Measurements from ENCODE around the gene SRMS. TPM values are rescaled to one million over a fixed set of nuclear protein-coding genes. Genes with fewer than 3 reads are reported as not detected.

SRMS gene
- total RNA-seq, 4 donors from 2014 or later, result not detected

GRCh38 chr20:63500151-63500901 is 47.2 kb downstream of the SRMS start:
- no peak overlapping the region for H3K4me3 ChIP-seq
- H3K27ac ChIP-seq, result no peak overlapping the region
- no peak for TF ChIP-seq POLR2A (IDR thresholded peaks at IDR 0.05)
- no peak for TF ChIP-seq EP300 (IDR thresholded peaks at IDR 0.05)
- no peak for TF ChIP-seq CTCF (IDR thresholded peaks at IDR 0.05)
- no peaks in the 10 kb centered on the region for H3K36me3 ChIP-seq
- peaks cover 0 to 19% (median 0%) of the 10 kb centered on the region in 4 donors for H3K9me3 ChIP-seq
- peaks cover 0 to 25% (median 7%) of the 10 kb centered on the region in 4 donors for H3K4me1 ChIP-seq
- peaks cover 0 to 86% of the 10 kb centered on the region in 2 donors for H3K27me3 ChIP-seq
- no peak for DNase-seq (ENCODE audit: low spot score in 2 of 2)
- 79 to 80% methylated on average over 20 to 24 of the region's 24 CpGs for WGBS, 2 donors

GRCh38 chr20:63499338-63499969 is 48.1 kb downstream of the SRMS start:
- H3K27me3 ChIP-seq, result peaks cover 0 to 94% of the 10 kb centered on the region in 2 donors

GRCh38 chr20:63498960-63499337 is 48.6 kb downstream of the SRMS start, which contains the start of gene EEF1A2:
TSS of gene EEF1A2 (minus strand) at chr20:63499083. CDS start at chr20:63497763, 1,320 bp downstream.
- Histone ChIP-seq H3K4me3 (peak within 1 kb of the TSS in 3 of 4 donors; percentile 4 to 46 (median 37)), H3K36me3 (no peaks in the 10 kb centered on the region), H3K27me3 (peaks cover 0 to 90% of the 10 kb centered on the region in 2 donors), H3K9me3 (peaks cover 0 to 5% (median 0%) of the 10 kb centered on the region in 4 donors), H3K27ac (no peak within 1 kb of the TSS), H3K4me1 (peaks cover 0 to 25% (median 7%) of the 10 kb centered on the region in 4 donors)
- TF ChIP-seq POLR2A (IDR thresholded peaks at IDR 0.05) (no peak), EP300 (IDR thresholded peaks at IDR 0.05) (no peak), CTCF (IDR thresholded peaks at IDR 0.05) (peak in 1 of 5 experiments; percentile 4)
- WGBS, 2 donors, result 0% methylated on average over 8 of the region's 58 CpGs; no CpG with 5 or more reads in 1 of the 2 donors
- DNase-seq (ENCODE audit: low spot score in 2 of 2), result no peak

More at GRCh38 chr20:63499338-63499969, 48.1 kb downstream of the SRMS start:
- no peak overlapping the region for H3K27ac ChIP-seq
- DNase-seq (ENCODE audit: low spot score in 2 of 2), result no peak
- no peaks in the 10 kb centered on the region for H3K36me3 ChIP-seq
- peak overlapping the region in 3 of 4 donors; percentile 4 to 46 (median 37) for H3K4me3 ChIP-seq
- no peak for TF ChIP-seq EP300 (IDR thresholded peaks at IDR 0.05)
- no peak for TF ChIP-seq POLR2A (IDR thresholded peaks at IDR 0.05)
- no peak for TF ChIP-seq CTCF (IDR thresholded peaks at IDR 0.05)
- WGBS, 2 donors, result 3 to 13% methylated on average over 15 to 40 of the region's 48 CpGs
- H3K4me1 ChIP-seq, result peaks cover 0 to 25% (median 7%) of the 10 kb centered on the region in 4 donors
- H3K9me3 ChIP-seq, result peaks cover 0 to 10% (median 0%) of the 10 kb centered on the region in 4 donors

- Histone ChIP-seq H3K36me3 (no peaks in the 10 kb centered on the region), H3K9me3 (no peaks in the 10 kb centered on the region), H3K4me1 (peaks cover 0 to 25% (median 7%) of the 10 kb centered on the region in 4 donors), H3K27me3 (peaks cover 0 to 84% of the 10 kb centered on the region in 2 donors), H3K27ac (no peak overlapping the region), H3K4me3 (peak overlapping the region in 1 of 4 donors; percentile 46)
- WGBS, 2 donors, result 9 to 20% methylated on average over 7 to 38 of the region's 60 CpGs
- no peak for DNase-seq (ENCODE audit: low spot score in 2 of 2)
- no peak for TF ChIP-seq POLR2A (IDR thresholded peaks at IDR 0.05)
- no peak for TF ChIP-seq CTCF (IDR thresholded peaks at IDR 0.05)
- no peak for TF ChIP-seq EP300 (IDR thresholded peaks at IDR 0.05)
Observed at GRCh38 chr20:63497946-63498935, 49.3 kb downstream of the SRMS start.
